GM12878 (cell line): ENCODE measurements around the gene VSTM4.

Source experiments
- CREM ChIP-seq: IDR thresholded peaks from 2 replicates; pipeline ENCODE4 v1.6.1; 2014; ENCODE audit warnings: antibody characterized with exemption, low read depth
- FOXM1 ChIP-seq: IDR thresholded peaks from 2 replicates; pipeline ENCODE4 v1.6.1; 2012; ENCODE audit warnings: low read depth, mild to moderate bottlenecking, inconsistent platforms, low read length, moderate library complexity
- JUND ChIP-seq: IDR thresholded peaks from 2 replicates; pipeline ENCODE4 v1.6.1; 2012; ENCODE audit warnings: low read depth, mild to moderate bottlenecking, low read length, improper control_type of control experiment, moderate library complexity
- MAX ChIP-seq: IDR thresholded peaks from 2 replicates; pipeline ENCODE4 v1.6.1; 2012; ENCODE audit warnings: low read depth, low read length, improper control_type of control experiment
- NR2C2 ChIP-seq: IDR thresholded peaks from 2 replicates; pipeline ENCODE4 v1.6.1; 2011; ENCODE audit warnings: borderline replicate concordance, low read depth; ENCODE audit not compliant: control insufficient read depth, insufficient read length
- PKNOX1 ChIP-seq: fragments of 450-650 bp; IDR thresholded peaks from 2 replicates; pipeline ENCODE4 v1.6.1; 2016; ENCODE audit warnings: mild to moderate bottlenecking
- POLR2A ChIP-seq: IDR thresholded peaks from 2 replicates; pipeline ENCODE4 v1.6.1; 2011; ENCODE audit warnings: low read depth, mild to moderate bottlenecking, low read length
- RFX5 ChIP-seq: IDR thresholded peaks from 2 replicates; pipeline ENCODE4 v1.6.1; 2011; ENCODE audit warnings: low read depth, low read length, improper control_type of control experiment
- SP1 ChIP-seq: IDR thresholded peaks from one replicate; pipeline ENCODE4 v1.6.1; 2011; ENCODE audit warnings: low read depth, low read length
- SREBF1 ChIP-seq: IDR thresholded peaks from 2 replicates; pipeline ENCODE4 v1.6.1; 2012; ENCODE audit warnings: mild to moderate bottlenecking, low read length
- ZZZ3 ChIP-seq: IDR thresholded peaks from 2 replicates; pipeline ENCODE4 v1.6.1; 2011; ENCODE audit warnings: low read depth; ENCODE audit not compliant: control insufficient read depth, insufficient read length
- TF ChIP-seq, protein P1 (sequence below), 3 experiments: IDR thresholded peaks in 2 of 3; conservative IDR thresholded peaks in 1 of 3; 2 replicates each; pipeline ENCODE4 v1.5.1; 2011; ENCODE audit warnings: low read depth in 3 of 3, low read length in 3 of 3, mild to moderate bottlenecking in 3 of 3, control low read depth in 2 of 3, moderate library complexity in 2 of 3, inconsistent platforms in 1 of 3, mixed read lengths in 1 of 3; ENCODE audit not compliant: control insufficient read depth in 2 of 3, insufficient read depth in 1 of 3; ENCODE audit errors: extremely low read depth in 1 of 3

DNA sequence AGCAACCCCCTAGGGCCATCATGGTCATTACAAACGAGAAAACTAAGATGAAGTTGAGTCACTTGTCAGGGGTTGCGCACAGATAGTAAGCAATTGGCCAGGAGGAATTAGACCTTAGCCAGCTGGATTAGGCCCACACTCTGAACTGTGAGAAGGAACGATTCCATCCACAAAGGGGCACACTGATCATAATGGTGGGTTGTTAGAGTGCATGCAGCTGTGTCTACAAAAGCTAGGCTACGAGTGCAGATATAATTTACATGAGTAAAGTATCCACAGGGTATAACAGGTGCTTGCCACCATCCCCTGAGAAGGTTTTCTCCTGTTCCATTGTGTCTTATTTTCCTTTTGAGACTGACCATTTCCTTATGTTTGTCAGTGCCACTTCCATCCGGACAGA lies 35.1 kb upstream of the VSTM4 start:
- TF ChIP-seq JUND (no peak), CREM (no peak), PKNOX1 (no peak), SREBF1 (no peak), POLR2A (no peak), ZZZ3 (no peak), FOXM1 (no peak), NR2C2 (no peak), RFX5 (no peak), SP1 (no peak), MAX (no peak)
- TF ChIP-seq, protein P1, sequence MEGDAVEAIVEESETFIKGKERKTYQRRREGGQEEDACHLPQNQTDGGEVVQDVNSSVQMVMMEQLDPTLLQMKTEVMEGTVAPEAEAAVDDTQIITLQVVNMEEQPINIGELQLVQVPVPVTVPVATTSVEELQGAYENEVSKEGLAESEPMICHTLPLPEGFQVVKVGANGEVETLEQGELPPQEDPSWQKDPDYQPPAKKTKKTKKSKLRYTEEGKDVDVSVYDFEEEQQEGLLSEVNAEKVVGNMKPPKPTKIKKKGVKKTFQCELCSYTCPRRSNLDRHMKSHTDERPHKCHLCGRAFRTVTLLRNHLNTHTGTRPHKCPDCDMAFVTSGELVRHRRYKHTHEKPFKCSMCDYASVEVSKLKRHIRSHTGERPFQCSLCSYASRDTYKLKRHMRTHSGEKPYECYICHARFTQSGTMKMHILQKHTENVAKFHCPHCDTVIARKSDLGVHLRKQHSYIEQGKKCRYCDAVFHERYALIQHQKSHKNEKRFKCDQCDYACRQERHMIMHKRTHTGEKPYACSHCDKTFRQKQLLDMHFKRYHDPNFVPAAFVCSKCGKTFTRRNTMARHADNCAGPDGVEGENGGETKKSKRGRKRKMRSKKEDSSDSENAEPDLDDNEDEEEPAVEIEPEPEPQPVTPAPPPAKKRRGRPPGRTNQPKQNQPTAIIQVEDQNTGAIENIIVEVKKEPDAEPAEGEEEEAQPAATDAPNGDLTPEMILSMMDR (IDR thresholded peaks at IDR 0.05 in 2 of 3, conservative IDR thresholded peaks at IDR 0.05 in 1 of 3; ENCODE audit: control insufficient read depth in 2 of 3, extremely low read depth in 1 of 3, insufficient read depth in 1 of 3, low read depth in 3 of 3, low read length in 3 of 3): no peak
